Lower leg skin (tissue), 4 donors: ENCODE data around the gene SFR1. TPM values are rescaled to one million over a fixed set of nuclear protein-coding genes. Genes with fewer than 3 reads are reported as not detected.

Experiments used
- DNase-seq, 2 donors: peaks; one replicate each; pipeline ENCODE4 v3.0.0-alpha.2; 2019; ENCODE audit warnings: low spot score in 2 of 2
- H3K4me3 ChIP-seq: fragments of 200-600 bp; sonication (generic); 2 replicates; pipeline ENCODE4 v1.5.1; 2017; ENCODE audit warnings: mild to moderate bottlenecking, low read depth; ENCODE audit not compliant: poor library complexity, severe bottlenecking
- CTCF ChIP-seq, 3 donors: fragments of 450-650 bp; IDR thresholded peaks; one replicate each; pipeline ENCODE4 v1.5.1; 2016; ENCODE audit warnings: antibody characterized with exemption in 3 of 3, mild to moderate bottlenecking in 3 of 3, moderate library complexity in 2 of 3
- POLR2A ChIP-seq, 2 donors: fragments of 450-650 bp; IDR thresholded peaks; one replicate each; pipeline ENCODE4 v1.6.1; 2016 to 2017; ENCODE audit warnings: antibody characterized with exemption in 2 of 2, mild to moderate bottlenecking in 1 of 2, moderate library complexity in 1 of 2
- WGBS, 2 donors: methylation state at CpG; one replicate each; pipeline ENCODE4 v1.1.5; 2018; 5-methylcytosine and 5-hydroxymethylcytosine counted together
- intact Hi-C: fragments of 100-400 bp; cut with DNase I; formaldehyde crosslinking; loops from one replicate; pipeline ENCODE4 v1.15.0; 2023; ENCODE audit warnings: low total_unique reads
- total RNA-seq, 4 donors: library from RNA; depleted of rRNA; stranded (reverse); fragments of >200 nt; gene quantifications; one replicate each; pipeline ENCODE4 v1.1.0, GENCODE V29; 2016

SFR1 gene
- total RNA-seq, 4 donors from 2014 or later, result 2.1 to 10.0 (median 3.5) TPM

- intact Hi-C loops, result no loop called here
- no peak overlapping the region for H3K4me3 ChIP-seq
- DNase-seq, result no peak
- no peak for TF ChIP-seq POLR2A (IDR thresholded peaks at IDR 0.05)
- no peak for TF ChIP-seq CTCF (IDR thresholded peaks at IDR 0.05)
These were observed 22.0 kb upstream of the SFR1 start for GRCh38 chr10:104099941-104100340.

GRCh38 chr10:104100795-104101194, 21.2 kb upstream of the SFR1 start:
- intact Hi-C loops, result no loop called here
- no peak for DNase-seq
- TF ChIP-seq CTCF (IDR thresholded peaks at IDR 0.05) (no peak), POLR2A (IDR thresholded peaks at IDR 0.05) (no peak)
- WGBS, 2 donors, result 0% methylated on average over 1 of the region's 1 CpG
- H3K4me3 ChIP-seq, result no peak overlapping the region

- 83 to 88% methylated on average over 1 of the region's 1 CpG for WGBS, 2 donors
- TF ChIP-seq CTCF (IDR thresholded peaks at IDR 0.05) (no peak), POLR2A (IDR thresholded peaks at IDR 0.05) (no peak)
- intact Hi-C loops, result no loop called here
- no peak overlapping the region for H3K4me3 ChIP-seq
- DNase-seq, result no peak
These were observed 20.1 kb upstream of the SFR1 start for GRCh38 chr10:104101902-104102301.

GRCh38 chr10:104103956-104104355, 18.0 kb upstream of the SFR1 start:
- 39 to 62% methylated on average over 1 of the region's 1 CpG for WGBS, 2 donors
- no peak for TF ChIP-seq CTCF (IDR thresholded peaks at IDR 0.05)
- TF ChIP-seq POLR2A (IDR thresholded peaks at IDR 0.05), result no peak
- intact Hi-C loops, result no loop called here
- no peak for DNase-seq
- no peak overlapping the region for H3K4me3 ChIP-seq

GRCh38 chr10:104104418-104104817, 17.6 kb upstream of the SFR1 start:
- H3K4me3 ChIP-seq, result no peak overlapping the region
- intact Hi-C loops, result no loop called here
- WGBS, 2 donors, result 0 to 36% methylated on average over 1 of the region's 1 CpG
- no peak for DNase-seq
- TF ChIP-seq CTCF (IDR thresholded peaks at IDR 0.05), result no peak
- no peak for TF ChIP-seq POLR2A (IDR thresholded peaks at IDR 0.05)

GRCh38 chr10:104104926-104105325, 17.0 kb upstream of the SFR1 start:
- intact Hi-C loops, result no loop called here
- DNase-seq, result no peak
- no peak overlapping the region for H3K4me3 ChIP-seq
- WGBS, 2 donors, result 84 to 95% methylated on average over 2 of the region's 2 CpGs
- no peak for TF ChIP-seq POLR2A (IDR thresholded peaks at IDR 0.05)
- no peak for TF ChIP-seq CTCF (IDR thresholded peaks at IDR 0.05)
